Measurements from ENCODE around the gene NRG3. TPM values are rescaled to one million over a fixed set of nuclear protein-coding genes. Genes with fewer than 3 reads are reported as not detected.

The NRG3 gene
- total RNA-seq, 1 experiment from 2014 or later = not detected

- Histone ChIP-seq H3K9ac (ENCODE audit: low read length) (no peak overlapping the region), H3K4me2 (ENCODE audit: low read length) (no peak overlapping the region), H3K4me1 (ENCODE audit: control insufficient read depth in 1 of 2, insufficient read depth in 2 of 2, low read length in 2 of 2) (no peaks in the 10 kb centered on the region), H3K9me2 (ENCODE audit: insufficient read depth) (no peaks in the 10 kb centered on the region), H3K27ac (ENCODE audit: low read depth, low read length) (no peak overlapping the region), H3K79me2 (ENCODE audit: insufficient read depth, low read length) (no peaks in the 10 kb centered on the region), H2AFZ (ENCODE audit: low read depth, low read length, poor library complexity, severe bottlenecking) (no peak overlapping the region), H4K20me1 (ENCODE audit: insufficient read depth) (no peaks in the 10 kb centered on the region), H3K27me3 (ENCODE audit: insufficient read depth, low read length) (no peaks in the 10 kb centered on the region), H3K9me3 (ENCODE audit: control insufficient read depth in 1 of 2, insufficient read depth in 1 of 2, low read depth in 1 of 2, low read length in 2 of 2) (peaks cover 4 to 31% of the 10 kb centered on the region in 2 experiments; a peak in 2 of 4 replicates), H3K36me3 (ENCODE audit: control insufficient read depth in 1 of 2, insufficient read depth in 2 of 2, low read length in 2 of 2) (no peaks in the 10 kb centered on the region), H3K4me3 (replicated peaks in 1 of 2; ENCODE audit: low read depth in 1 of 2, low read length in 2 of 2) (no peak overlapping the region)
- intact Hi-C loops (cut with micrococcal nuclease) = no loop called here
- DNase-seq (ENCODE audit: low read depth, low spot score) = no peak
- ChIA-PET RAD21 (ENCODE audit: low non-redundant PET in 1 of 2, low total read pairs in 2 of 2, uncharacterized antibody in 2 of 2, unreplicated experiment in 2 of 2) (no interaction called here), CTCF (no interaction called here), POLR2A (no interaction called here)
- BruUV-seq (replicated peaks) = no TSS peak
- TF ChIP-seq, protein P1, sequence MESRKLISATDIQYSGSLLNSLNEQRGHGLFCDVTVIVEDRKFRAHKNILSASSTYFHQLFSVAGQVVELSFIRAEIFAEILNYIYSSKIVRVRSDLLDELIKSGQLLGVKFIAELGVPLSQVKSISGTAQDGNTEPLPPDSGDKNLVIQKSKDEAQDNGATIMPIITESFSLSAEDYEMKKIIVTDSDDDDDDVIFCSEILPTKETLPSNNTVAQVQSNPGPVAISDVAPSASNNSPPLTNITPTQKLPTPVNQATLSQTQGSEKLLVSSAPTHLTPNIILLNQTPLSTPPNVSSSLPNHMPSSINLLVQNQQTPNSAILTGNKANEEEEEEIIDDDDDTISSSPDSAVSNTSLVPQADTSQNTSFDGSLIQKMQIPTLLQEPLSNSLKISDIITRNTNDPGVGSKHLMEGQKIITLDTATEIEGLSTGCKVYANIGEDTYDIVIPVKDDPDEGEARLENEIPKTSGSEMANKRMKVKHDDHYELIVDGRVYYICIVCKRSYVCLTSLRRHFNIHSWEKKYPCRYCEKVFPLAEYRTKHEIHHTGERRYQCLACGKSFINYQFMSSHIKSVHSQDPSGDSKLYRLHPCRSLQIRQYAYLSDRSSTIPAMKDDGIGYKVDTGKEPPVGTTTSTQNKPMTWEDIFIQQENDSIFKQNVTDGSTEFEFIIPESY (IDR thresholded peaks at IDR 0.05; ENCODE audit: extremely low read depth, insufficient replicate concordance, low read length) = no peak
- TF ChIP-seq, protein P2, sequence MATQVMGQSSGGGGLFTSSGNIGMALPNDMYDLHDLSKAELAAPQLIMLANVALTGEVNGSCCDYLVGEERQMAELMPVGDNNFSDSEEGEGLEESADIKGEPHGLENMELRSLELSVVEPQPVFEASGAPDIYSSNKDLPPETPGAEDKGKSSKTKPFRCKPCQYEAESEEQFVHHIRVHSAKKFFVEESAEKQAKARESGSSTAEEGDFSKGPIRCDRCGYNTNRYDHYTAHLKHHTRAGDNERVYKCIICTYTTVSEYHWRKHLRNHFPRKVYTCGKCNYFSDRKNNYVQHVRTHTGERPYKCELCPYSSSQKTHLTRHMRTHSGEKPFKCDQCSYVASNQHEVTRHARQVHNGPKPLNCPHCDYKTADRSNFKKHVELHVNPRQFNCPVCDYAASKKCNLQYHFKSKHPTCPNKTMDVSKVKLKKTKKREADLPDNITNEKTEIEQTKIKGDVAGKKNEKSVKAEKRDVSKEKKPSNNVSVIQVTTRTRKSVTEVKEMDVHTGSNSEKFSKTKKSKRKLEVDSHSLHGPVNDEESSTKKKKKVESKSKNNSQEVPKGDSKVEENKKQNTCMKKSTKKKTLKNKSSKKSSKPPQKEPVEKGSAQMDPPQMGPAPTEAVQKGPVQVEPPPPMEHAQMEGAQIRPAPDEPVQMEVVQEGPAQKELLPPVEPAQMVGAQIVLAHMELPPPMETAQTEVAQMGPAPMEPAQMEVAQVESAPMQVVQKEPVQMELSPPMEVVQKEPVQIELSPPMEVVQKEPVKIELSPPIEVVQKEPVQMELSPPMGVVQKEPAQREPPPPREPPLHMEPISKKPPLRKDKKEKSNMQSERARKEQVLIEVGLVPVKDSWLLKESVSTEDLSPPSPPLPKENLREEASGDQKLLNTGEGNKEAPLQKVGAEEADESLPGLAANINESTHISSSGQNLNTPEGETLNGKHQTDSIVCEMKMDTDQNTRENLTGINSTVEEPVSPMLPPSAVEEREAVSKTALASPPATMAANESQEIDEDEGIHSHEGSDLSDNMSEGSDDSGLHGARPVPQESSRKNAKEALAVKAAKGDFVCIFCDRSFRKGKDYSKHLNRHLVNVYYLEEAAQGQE (IDR thresholded peaks at IDR 0.05; ENCODE audit: low read depth) = no peak
- TF ChIP-seq POLR2AphosphoS5 (IDR thresholded peaks at IDR 0.05; ENCODE audit: low read depth, low read length) (no peak), YY1 (IDR thresholded peaks at IDR 0.05; ENCODE audit: extremely low read depth, insufficient replicate concordance, low read depth, low read length) (no peak), SP1 (IDR thresholded peaks at IDR 0.05; ENCODE audit: low read depth) (no peak), CBX3 (IDR thresholded peaks at IDR 0.05; ENCODE audit: low read depth) (no peak), SIN3A (IDR thresholded peaks at IDR 0.05; ENCODE audit: low read depth) (no peak), CEBPB (IDR thresholded peaks at IDR 0.05; ENCODE audit: low read depth) (no peak), CTCF (IDR thresholded peaks at IDR 0.05 in 2 of 3, conservative IDR thresholded peaks at IDR 0.05 in 1 of 3; ENCODE audit: borderline replicate concordance in 1 of 3, insufficient read depth in 1 of 3, low read depth in 2 of 3, low read length in 2 of 3) (no peak), RAD21 (IDR thresholded peaks at IDR 0.05; ENCODE audit: low read depth) (no peak), TCF7L2 (IDR thresholded peaks at IDR 0.05; ENCODE audit: borderline replicate concordance, extremely low read depth, insufficient read depth, insufficient read length) (no peak), ELF1 (IDR thresholded peaks at IDR 0.05; ENCODE audit: borderline replicate concordance, low read depth) (no peak), SRF (IDR thresholded peaks at IDR 0.05; ENCODE audit: low read depth) (no peak)
- TF ChIP-seq, protein P3, sequence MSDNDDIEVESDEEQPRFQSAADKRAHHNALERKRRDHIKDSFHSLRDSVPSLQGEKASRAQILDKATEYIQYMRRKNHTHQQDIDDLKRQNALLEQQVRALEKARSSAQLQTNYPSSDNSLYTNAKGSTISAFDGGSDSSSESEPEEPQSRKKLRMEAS (IDR thresholded peaks at IDR 0.05) = no peak
- no peak for ATAC-seq
Measured at GRCh38 chr10:82394987-82395386, 520.0 kb downstream of the NRG3 start.
